Left forelimb (tissue), 1 donor: ENCODE data around the gene SLC24A3.

ENCODE experiments used
- DNase-seq: peaks from one replicate; pipeline ENCODE4 v3.0.0-alpha.2; 2018; ENCODE audit warnings: low spot score

The SLC24A3 gene

GRCh38 chr20:19457611-19458010 is 245.2 kb downstream of the SLC24A3 start:
- DNase-seq: peak; percentile 45

GRCh38 chr20:19460386-19460785 is 247.9 kb downstream of the SLC24A3 start:
- DNase-seq: no peak

GRCh38 chr20:19462491-19462890 is 250.0 kb downstream of the SLC24A3 start:
- no peak for DNase-seq

- no peak for DNase-seq
Observed at GRCh38 chr20:19463597-19463996, 251.2 kb downstream of the SLC24A3 start.

GRCh38 chr20:19465536-19465935 is 253.1 kb downstream of the SLC24A3 start:
- DNase-seq: no peak

- DNase-seq: no peak
Observed at GRCh38 chr20:19466206-19466928, 253.9 kb downstream of the SLC24A3 start.

GRCh38 chr20:19473216-19473921 is 260.9 kb downstream of the SLC24A3 start:
- DNase-seq: no peak

- DNase-seq: no peak
Observed at GRCh38 chr20:19473922-19474286, 261.5 kb downstream of the SLC24A3 start.

- DNase-seq: no peak
Observed at GRCh38 chr20:19478320-19478895, 266.0 kb downstream of the SLC24A3 start.

- DNase-seq: no peak
Observed at GRCh38 chr20:19482726-19483125, 270.3 kb downstream of the SLC24A3 start.

GRCh38 chr20:19483309-19483708 is 270.9 kb downstream of the SLC24A3 start:
- DNase-seq: no peak

- no peak for DNase-seq
Observed at GRCh38 chr20:19486446-19486845, 274.0 kb downstream of the SLC24A3 start.

GRCh38 chr20:19487420-19487819 is 275.0 kb downstream of the SLC24A3 start:
- DNase-seq: no peak

GRCh38 chr20:19491241-19491640 is 278.8 kb downstream of the SLC24A3 start:
- no peak for DNase-seq

- DNase-seq: no peak
Observed at GRCh38 chr20:19492116-19492515, 279.7 kb downstream of the SLC24A3 start.

- DNase-seq: no peak
Observed at GRCh38 chr20:19492687-19493336, 280.4 kb downstream of the SLC24A3 start.

- DNase-seq: no peak
Observed at GRCh38 chr20:19493794-19494495, 281.5 kb downstream of the SLC24A3 start.

GRCh38 chr20:19495905-19496703 is 283.7 kb downstream of the SLC24A3 start:
- no peak for DNase-seq

- no peak for DNase-seq
Observed at GRCh38 chr20:19497064-19497463, 284.6 kb downstream of the SLC24A3 start.

- no peak for DNase-seq
Observed at GRCh38 chr20:19498756-19499155, 286.3 kb downstream of the SLC24A3 start.

GRCh38 chr20:19501476-19502115 is 289.2 kb downstream of the SLC24A3 start:
- DNase-seq: no peak
